ENCODE measurements around the gene GLB1L.

- TF ChIP-seq, protein P1, sequence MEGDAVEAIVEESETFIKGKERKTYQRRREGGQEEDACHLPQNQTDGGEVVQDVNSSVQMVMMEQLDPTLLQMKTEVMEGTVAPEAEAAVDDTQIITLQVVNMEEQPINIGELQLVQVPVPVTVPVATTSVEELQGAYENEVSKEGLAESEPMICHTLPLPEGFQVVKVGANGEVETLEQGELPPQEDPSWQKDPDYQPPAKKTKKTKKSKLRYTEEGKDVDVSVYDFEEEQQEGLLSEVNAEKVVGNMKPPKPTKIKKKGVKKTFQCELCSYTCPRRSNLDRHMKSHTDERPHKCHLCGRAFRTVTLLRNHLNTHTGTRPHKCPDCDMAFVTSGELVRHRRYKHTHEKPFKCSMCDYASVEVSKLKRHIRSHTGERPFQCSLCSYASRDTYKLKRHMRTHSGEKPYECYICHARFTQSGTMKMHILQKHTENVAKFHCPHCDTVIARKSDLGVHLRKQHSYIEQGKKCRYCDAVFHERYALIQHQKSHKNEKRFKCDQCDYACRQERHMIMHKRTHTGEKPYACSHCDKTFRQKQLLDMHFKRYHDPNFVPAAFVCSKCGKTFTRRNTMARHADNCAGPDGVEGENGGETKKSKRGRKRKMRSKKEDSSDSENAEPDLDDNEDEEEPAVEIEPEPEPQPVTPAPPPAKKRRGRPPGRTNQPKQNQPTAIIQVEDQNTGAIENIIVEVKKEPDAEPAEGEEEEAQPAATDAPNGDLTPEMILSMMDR (IDR thresholded peaks at IDR 0.05) = no peak
- TF ChIP-seq POLR2AphosphoS5 (IDR thresholded peaks at IDR 0.05) = no peak
- no peak for TF ChIP-seq POLR2A (IDR thresholded peaks at IDR 0.05)
- TF ChIP-seq EP300 (IDR thresholded peaks at IDR 0.05) = no peak
Measured at GRCh38 chr2:219287580-219288265, 42.5 kb upstream of the GLB1L start.

All from sigmoid colon (tissue), 4 donors.